ENCODE data around the gene CDS2. TPM values are rescaled to one million over a fixed set of nuclear protein-coding genes. Genes with fewer than 3 reads are reported as not detected.
A peak's percentile ranks its signal among the peaks of the same experiment; 100 is the strongest.

The CDS2 gene
- total and polyA plus RNA-seq, 2 experiments from 2014 or later = 16.8 to 40.8 TPM

DNA sequence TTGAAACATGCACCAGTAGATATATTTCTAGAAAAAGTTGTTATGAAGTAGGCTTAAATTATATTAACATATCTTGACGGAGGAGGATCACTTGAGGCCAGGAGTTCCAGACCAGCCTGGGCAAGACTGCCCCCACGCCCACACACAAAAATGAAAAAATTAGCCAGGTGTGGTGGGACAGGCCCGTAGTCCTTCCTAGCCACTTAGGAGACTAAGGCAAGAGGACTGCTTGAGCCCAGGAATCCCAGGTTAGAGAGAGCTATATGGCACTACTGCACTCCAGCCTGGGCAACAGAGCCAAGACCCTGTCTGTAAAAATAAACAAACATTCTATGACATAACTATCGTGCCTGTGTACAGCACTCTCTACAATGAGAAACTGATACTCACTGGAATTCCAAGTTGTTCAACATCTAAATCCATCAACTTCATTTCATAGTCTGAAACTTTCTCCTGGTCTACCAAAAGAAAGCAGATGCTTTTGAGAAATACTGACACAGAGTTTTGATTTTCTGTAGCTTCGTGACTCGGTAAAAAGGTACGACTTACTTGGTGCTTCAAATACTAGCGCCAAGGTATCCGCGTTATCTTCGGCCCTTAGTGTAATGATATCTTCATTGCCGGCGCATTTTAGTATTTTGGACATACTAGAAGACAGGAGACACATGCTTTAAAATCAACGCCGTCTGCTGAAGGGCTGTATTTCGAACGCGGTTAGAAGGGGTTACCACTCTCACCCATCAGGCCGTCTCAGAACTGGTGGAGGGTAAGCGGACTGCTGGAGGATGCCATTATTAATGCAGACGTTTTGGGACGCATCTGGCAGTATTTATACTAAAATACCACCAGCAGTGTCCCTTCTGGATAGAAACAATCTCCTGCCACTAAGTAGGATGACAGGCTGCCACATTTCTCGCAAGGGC lies 8.3 kb upstream of the CDS2 start:
- no peaks in the 10 kb centered on the region for H3K9me2 ChIP-seq (ENCODE audit: insufficient read depth)
- H3K4me3 Mint-ChIP-seq = peak overlapping the region; percentile 95
- H3K4me1 ChIP-seq (ENCODE audit: insufficient read depth) = peaks cover 12% of the 10 kb centered on the region
- H3K4me2 ChIP-seq = peak overlapping the region; percentile 84
- H3K27ac ChIP-seq (ENCODE audit: low read depth) = peak overlapping the region; percentile 98
- peaks cover 42% of the 10 kb centered on the region for H3K4me1 Mint-ChIP-seq
- peaks cover 59% of the 10 kb centered on the region for H3K36me3 Mint-ChIP-seq (ENCODE audit: low read depth)
- peaks cover 44% of the 10 kb centered on the region for H3K36me3 ChIP-seq (ENCODE audit: insufficient read depth)
- DNase-seq (ENCODE audit: low spot score) (no peak), ATAC-seq (no peak)
- H3F3A ChIP-seq (replicated peaks; ENCODE audit: low read depth) = peaks cover 37% of the 10 kb centered on the region
- H3K4me3 ChIP-seq = peak overlapping the region; percentile 98
- peaks cover 47% of the 10 kb centered on the region for H3K79me2 ChIP-seq (replicated peaks; ENCODE audit: insufficient read depth)
- H2AFZ ChIP-seq = no peak overlapping the region
- no peak for TF ChIP-seq POLR2AphosphoS5 (IDR thresholded peaks at IDR 0.05; ENCODE audit: low read depth)
- no peak for TF ChIP-seq NANOG (IDR thresholded peaks at IDR 0.05; ENCODE audit: borderline replicate concordance)
- no peak for TF ChIP-seq JUNB (IDR thresholded peaks at IDR 0.05; ENCODE audit: unreplicated experiment)
- TF ChIP-seq, protein P1, sequence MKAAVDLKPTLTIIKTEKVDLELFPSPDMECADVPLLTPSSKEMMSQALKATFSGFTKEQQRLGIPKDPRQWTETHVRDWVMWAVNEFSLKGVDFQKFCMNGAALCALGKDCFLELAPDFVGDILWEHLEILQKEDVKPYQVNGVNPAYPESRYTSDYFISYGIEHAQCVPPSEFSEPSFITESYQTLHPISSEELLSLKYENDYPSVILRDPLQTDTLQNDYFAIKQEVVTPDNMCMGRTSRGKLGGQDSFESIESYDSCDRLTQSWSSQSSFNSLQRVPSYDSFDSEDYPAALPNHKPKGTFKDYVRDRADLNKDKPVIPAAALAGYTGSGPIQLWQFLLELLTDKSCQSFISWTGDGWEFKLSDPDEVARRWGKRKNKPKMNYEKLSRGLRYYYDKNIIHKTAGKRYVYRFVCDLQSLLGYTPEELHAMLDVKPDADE (IDR thresholded peaks at IDR 0.05) = no peak
- TF ChIP-seq, protein P2, sequence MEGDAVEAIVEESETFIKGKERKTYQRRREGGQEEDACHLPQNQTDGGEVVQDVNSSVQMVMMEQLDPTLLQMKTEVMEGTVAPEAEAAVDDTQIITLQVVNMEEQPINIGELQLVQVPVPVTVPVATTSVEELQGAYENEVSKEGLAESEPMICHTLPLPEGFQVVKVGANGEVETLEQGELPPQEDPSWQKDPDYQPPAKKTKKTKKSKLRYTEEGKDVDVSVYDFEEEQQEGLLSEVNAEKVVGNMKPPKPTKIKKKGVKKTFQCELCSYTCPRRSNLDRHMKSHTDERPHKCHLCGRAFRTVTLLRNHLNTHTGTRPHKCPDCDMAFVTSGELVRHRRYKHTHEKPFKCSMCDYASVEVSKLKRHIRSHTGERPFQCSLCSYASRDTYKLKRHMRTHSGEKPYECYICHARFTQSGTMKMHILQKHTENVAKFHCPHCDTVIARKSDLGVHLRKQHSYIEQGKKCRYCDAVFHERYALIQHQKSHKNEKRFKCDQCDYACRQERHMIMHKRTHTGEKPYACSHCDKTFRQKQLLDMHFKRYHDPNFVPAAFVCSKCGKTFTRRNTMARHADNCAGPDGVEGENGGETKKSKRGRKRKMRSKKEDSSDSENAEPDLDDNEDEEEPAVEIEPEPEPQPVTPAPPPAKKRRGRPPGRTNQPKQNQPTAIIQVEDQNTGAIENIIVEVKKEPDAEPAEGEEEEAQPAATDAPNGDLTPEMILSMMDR (conservative IDR thresholded peaks at IDR 0.05; ENCODE audit: low read depth in 2 of 2) = no peak
- no peak for TF ChIP-seq CREB1 (CRISPR knock-in tag; IDR thresholded peaks at IDR 0.05; ENCODE audit: low read depth)
- TF ChIP-seq, protein P3, sequence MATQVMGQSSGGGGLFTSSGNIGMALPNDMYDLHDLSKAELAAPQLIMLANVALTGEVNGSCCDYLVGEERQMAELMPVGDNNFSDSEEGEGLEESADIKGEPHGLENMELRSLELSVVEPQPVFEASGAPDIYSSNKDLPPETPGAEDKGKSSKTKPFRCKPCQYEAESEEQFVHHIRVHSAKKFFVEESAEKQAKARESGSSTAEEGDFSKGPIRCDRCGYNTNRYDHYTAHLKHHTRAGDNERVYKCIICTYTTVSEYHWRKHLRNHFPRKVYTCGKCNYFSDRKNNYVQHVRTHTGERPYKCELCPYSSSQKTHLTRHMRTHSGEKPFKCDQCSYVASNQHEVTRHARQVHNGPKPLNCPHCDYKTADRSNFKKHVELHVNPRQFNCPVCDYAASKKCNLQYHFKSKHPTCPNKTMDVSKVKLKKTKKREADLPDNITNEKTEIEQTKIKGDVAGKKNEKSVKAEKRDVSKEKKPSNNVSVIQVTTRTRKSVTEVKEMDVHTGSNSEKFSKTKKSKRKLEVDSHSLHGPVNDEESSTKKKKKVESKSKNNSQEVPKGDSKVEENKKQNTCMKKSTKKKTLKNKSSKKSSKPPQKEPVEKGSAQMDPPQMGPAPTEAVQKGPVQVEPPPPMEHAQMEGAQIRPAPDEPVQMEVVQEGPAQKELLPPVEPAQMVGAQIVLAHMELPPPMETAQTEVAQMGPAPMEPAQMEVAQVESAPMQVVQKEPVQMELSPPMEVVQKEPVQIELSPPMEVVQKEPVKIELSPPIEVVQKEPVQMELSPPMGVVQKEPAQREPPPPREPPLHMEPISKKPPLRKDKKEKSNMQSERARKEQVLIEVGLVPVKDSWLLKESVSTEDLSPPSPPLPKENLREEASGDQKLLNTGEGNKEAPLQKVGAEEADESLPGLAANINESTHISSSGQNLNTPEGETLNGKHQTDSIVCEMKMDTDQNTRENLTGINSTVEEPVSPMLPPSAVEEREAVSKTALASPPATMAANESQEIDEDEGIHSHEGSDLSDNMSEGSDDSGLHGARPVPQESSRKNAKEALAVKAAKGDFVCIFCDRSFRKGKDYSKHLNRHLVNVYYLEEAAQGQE (IDR thresholded peaks at IDR 0.05; ENCODE audit: unreplicated experiment) = no peak
- no peak for TF ChIP-seq EZH2phosphoT487 (IDR thresholded peaks at IDR 0.05; ENCODE audit: unreplicated experiment)
- TF ChIP-seq ZNF114 (CRISPR knock-in tag; IDR thresholded peaks at IDR 0.05) = no peak
- TF ChIP-seq ZNF331 (CRISPR knock-in tag; IDR thresholded peaks at IDR 0.05; ENCODE audit: low read depth) = no peak
- no peak for TF ChIP-seq STAT1 (IDR thresholded peaks at IDR 0.05; ENCODE audit: unreplicated experiment)
- no peak for TF ChIP-seq EZH2 (IDR thresholded peaks at IDR 0.05; ENCODE audit: low read depth, unreplicated experiment)
- TF ChIP-seq, protein P4, sequence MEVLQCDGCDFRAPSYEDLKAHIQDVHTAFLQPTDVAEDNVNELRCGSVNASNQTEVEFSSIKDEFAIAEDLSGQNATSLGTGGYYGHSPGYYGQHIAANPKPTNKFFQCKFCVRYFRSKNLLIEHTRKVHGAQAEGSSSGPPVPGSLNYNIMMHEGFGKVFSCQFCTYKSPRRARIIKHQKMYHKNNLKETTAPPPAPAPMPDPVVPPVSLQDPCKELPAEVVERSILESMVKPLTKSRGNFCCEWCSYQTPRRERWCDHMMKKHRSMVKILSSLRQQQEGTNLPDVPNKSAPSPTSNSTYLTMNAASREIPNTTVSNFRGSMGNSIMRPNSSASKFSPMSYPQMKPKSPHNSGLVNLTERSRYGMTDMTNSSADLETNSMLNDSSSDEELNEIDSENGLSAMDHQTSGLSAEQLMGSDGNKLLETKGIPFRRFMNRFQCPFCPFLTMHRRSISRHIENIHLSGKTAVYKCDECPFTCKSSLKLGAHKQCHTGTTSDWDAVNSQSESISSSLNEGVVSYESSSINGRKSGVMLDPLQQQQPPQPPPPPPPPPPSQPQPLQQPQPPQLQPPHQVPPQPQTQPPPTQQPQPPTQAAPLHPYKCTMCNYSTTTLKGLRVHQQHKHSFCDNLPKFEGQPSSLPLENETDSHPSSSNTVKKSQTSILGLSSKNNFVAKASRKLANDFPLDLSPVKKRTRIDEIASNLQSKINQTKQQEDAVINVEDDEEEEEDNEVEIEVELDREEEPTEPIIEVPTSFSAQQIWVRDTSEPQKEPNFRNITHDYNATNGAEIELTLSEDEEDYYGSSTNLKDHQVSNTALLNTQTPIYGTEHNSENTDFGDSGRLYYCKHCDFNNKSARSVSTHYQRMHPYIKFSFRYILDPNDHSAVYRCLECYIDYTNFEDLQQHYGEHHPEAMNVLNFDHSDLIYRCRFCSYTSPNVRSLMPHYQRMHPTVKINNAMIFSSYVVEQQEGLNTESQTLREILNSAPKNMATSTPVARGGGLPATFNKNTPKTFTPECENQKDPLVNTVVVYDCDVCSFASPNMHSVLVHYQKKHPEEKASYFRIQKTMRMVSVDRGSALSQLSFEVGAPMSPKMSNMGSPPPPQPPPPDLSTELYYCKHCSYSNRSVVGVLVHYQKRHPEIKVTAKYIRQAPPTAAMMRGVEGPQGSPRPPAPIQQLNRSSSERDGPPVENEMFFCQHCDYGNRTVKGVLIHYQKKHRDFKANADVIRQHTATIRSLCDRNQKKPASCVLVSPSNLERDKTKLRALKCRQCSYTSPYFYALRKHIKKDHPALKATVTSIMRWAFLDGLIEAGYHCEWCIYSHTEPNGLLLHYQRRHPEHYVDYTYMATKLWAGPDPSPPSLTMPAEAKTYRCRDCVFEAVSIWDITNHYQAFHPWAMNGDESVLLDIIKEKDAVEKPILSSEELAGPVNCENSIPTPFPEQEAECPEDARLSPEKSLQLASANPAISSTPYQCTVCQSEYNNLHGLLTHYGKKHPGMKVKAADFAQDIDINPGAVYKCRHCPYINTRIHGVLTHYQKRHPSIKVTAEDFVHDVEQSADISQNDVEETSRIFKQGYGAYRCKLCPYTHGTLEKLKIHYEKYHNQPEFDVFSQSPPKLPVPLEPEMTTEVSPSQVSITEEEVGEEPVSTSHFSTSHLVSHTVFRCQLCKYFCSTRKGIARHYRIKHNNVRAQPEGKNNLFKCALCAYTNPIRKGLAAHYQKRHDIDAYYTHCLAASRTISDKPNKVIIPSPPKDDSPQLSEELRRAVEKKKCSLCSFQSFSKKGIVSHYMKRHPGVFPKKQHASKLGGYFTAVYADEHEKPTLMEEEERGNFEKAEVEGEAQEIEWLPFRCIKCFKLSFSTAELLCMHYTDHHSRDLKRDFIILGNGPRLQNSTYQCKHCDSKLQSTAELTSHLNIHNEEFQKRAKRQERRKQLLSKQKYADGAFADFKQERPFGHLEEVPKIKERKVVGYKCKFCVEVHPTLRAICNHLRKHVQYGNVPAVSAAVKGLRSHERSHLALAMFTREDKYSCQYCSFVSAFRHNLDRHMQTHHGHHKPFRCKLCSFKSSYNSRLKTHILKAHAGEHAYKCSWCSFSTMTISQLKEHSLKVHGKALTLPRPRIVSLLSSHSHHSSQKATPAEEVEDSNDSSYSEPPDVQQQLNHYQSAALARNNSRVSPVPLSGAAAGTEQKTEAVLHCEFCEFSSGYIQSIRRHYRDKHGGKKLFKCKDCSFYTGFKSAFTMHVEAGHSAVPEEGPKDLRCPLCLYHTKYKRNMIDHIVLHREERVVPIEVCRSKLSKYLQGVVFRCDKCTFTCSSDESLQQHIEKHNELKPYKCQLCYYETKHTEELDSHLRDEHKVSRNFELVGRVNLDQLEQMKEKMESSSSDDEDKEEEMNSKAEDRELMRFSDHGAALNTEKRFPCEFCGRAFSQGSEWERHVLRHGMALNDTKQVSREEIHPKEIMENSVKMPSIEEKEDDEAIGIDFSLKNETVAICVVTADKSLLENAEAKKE (CRISPR knock-in tag; IDR thresholded peaks at IDR 0.05) = no peak
- H3K27me3 Mint-ChIP-seq (ENCODE audit: insufficient read depth, low read depth, poor library complexity) = peaks cover 13% of the 10 kb centered on the region
- no peaks in the 10 kb centered on the region for H3K27me3 ChIP-seq (ENCODE audit: insufficient read depth)
- peak overlapping the region; percentile 99 for H3K27ac Mint-ChIP-seq
- peaks cover 41% of the 10 kb centered on the region for H4K20me1 ChIP-seq (replicated peaks; ENCODE audit: insufficient read depth)
- H3K9me3 Mint-ChIP-seq = no peaks in the 10 kb centered on the region
